HK-2 (cell line): Measurements from ENCODE around the gene TAF11L5.
"Not testable (repeated sequence)": the region's sequence is repeated elsewhere in the genome, so short reads cannot be mapped to it uniquely, and the experiment has no call there.

Experiments
- DNase-seq: peaks from one replicate; pipeline ENCODE4 v3.0.0-alpha.2; 2018; ENCODE audit not compliant: unreplicated experiment

TAF11L5 gene

DNA sequence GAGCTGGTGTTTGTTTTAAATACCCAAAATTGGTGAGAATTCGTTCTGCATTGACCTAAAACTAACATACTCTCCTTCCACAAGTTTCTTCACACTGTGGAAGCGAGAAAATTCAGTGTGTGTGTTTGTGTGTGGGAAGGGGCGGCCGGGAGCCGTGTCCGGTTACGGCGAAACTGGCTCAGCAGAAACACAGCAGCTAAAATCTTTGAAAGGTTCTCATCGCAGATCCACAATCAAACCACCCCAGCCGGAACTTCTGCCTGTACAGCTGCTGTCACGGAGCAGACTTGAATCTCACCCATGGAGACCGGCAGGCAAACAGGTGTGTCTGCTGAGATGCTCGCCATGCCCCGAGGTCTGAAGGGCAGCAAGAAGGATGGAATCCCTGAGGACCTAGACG is at the start of gene TAF11L5:
TSS of gene TAF11L5 (plus strand) at position 301 of the 400 bp plus-strand sequence.
- DNase-seq, result not testable (repeated sequence)

DNA sequence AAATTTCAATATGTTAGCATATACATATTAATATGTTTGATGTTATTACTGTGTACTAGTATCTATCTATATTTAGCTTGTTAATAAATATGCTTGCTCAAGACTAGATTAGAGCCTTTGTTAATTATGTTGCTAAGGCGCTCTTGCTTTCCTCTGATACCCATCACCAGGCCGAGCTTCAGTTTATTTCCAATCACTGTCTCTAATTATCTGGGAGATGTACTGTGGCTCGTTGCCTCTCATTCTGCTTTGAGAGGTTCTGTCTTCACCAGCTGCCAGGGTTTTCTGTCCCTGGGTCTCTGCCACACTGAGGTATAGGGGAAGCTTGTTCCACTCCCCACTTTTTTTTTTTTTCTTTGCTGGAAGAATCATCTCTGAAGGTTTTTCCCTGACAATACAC is 48.0 kb upstream of the TAF11L5 start:
- no peak for DNase-seq

DNA sequence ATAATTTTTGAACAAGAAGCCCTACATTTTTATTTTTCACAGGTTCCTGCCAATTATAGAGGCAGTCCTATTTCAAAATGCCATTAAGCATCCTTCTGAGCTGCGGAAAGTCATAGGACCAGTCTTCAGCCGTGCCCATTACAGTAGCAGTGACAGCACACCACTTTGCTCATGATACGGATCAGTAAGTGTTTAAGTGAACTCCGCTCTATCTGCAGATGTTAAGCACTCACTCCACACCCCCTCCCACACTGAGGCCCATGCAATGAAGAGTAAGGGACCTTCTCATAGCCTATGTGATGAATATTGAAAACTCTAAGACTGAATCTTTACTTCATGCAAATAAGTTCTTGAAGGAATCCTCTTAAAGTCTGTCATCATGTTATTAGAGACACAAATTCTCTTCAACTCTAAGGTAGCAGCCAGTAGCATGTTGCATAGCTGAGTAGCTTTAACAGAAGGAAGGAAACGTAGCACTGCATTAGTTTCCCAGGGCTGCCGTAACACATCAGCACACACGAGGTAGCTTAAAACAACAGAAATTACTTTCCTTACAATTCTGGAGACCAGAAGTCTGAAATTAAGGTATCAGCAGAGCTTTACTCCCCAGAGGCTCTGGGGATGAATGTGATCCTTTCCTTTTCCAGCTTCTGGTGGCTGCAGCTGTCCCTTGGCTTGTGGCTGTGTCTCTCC is 47.3 kb upstream of the TAF11L5 start:
- no peak for DNase-seq

DNA sequence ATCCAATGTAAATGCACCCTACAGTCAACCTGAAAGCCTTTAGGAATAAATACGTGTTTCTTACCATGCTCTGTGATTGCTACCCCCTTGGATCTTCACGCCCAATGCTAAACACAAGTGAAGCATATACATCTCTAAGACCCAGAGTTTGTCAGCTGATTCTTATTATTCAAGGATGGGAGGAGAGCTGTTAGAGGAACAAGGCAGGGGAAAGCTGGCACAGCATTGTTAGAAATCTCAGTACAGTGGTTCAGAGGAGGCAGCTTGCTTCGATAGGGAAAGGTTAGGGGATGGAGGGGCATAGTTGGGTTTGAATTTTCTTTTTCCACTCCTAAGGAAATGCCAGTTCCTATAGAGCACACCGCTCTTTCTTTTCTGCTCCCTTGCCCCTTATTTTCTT is 43.7 kb upstream of the TAF11L5 start:
- no peak for DNase-seq

DNA sequence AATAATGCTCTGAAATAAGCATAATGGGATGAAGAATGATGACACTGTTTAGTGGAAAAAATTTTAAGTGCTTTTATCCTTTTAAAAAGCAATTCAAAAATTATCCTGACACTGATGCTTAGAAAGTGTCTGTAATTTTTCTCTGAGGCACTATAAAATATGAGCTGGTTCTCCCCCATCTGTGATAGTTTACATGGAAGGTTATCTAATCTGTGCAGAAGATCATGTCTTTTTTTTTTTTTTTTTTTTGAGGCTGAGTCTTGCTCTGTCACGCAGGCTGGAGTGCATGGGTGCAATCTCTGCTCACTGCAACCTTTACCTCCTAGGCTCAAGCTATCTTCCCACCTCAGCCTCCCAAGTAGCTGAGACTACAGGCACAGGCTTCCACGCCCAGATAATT is 42.2 kb upstream of the TAF11L5 start:
- no peak for DNase-seq

DNA sequence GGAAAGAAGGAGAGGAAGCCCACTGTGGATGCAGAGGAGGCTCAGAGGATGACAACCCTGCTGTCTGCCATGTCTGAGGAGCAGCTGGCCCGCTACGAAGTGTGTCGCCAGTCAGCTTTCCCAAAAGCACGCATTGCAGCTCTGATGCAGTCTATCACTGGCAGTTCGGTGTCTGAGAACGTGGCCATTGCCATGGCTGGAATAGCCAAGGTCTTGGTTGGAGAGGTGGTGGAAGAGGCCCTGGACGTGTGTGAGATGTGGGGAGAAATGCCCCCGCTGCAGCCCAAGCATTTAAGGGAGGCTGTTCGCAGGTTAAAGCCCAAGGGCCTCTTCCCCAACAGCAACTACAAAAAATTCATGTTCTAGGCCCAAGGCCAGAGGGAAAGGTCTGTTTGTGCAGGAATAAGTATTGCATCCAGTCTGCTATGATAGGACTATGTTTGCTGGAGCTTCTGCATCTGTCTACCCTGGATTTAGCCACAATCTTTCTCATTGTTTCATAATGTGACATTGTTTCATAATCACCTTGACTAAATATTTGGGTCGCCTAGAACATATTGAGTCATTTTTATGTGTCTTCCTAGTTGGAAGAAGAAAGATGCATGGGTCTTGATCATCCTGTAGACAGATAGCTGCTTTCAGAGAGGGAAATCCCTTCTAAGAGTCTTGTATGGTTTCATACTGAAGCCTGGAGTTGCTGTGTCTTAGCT is 38.4 kb upstream of the TAF11L5 start:
- DNase-seq, result not testable (repeated sequence)

DNA sequence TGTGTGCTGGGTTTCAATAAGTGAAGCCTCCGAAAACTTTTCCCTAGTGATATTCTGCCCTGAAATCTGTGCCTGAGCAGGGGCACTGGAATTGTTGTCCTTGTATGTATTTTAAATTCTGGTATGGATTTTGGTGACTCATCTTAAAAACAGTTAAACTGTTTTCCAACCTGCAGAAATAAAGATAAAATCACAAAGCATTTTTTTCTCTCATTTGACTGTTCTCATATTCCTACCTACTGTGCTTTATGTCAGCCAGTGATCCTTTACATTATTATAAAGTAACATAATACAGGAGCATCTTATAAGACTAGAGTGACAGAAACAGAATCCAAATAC is 37.9 kb upstream of the TAF11L5 start:
- DNase-seq, result no peak

DNA sequence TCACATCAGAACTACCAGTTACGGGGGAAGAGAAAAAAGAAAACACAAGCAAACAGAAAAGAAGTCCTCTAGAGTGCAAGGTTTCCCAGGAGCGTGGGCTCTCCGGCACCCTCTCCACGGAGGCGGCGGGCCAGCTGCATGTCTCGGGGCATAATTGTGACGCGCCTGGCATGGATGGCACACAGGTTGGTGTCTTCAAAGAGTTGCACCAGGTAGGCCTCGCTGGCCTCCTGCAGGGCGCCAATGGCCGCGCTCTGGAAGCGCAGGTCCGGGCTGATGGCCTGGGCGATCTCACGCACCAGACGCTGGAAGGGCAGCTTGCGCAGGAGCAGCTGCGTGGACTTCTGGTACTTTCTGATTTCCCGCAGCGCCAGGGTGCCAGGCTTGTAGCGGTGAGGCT is 33.8 kb upstream of the TAF11L5 start:
- DNase-seq, result not testable (repeated sequence)

DNA sequence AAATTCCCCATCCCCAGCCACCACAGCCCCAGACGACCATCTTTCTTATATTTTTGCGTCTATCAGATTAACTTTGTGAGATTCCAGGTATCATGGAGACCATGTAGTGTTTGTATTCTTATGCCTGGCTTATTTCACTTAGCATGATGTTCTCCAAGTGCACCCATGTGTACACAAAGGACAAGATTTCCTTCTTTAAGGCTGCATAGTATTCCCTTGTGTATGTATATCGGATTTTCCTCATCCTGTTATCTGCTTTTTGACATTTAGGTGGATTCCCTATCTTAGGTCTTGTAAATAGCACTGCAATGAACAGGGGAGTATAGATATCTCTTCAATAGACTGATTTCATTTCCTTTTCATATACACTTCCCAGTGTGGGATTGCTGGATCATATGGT is 32.3 kb upstream of the TAF11L5 start:
- no peak for DNase-seq

DNA sequence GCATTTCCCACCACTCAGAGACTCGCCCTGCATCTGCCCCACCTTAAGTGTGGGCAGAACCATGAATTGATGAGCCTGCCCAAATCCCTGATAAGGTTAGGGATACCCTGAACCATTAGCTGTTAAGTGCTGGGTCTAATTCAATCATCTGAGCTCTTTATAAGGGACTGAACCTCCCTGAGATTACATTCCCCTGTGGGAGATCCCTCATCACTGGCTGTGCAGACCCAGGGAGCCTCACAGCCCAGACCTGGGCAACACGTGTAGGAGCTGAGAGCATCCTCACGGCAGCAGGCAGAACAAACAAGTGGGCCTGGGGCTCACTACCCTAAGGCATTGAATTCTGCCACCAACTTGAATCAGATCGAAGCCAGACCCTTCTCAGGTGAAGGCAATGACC is 27.6 kb upstream of the TAF11L5 start:
- no peak for DNase-seq

DNA sequence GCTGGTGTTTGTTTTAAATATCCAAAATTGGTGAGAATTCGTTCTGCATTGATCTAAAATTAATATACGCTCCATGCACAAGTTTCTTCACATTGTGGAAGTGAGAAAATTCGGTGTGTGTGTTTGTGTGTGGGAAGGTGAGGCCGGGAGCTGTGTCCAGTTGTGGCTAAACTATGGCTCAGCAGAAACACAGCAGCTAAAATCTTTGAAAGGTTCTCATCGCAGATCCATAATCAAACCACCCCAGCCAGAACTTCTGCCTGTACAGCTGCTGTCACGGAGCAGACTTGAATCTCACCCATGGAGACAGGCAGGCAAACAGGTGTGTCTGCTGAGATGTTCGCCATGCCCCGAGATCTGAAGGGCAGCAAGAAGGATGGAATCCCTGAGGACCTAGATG is 27.1 kb upstream of the TAF11L5 start, which contains the start of gene TAF11L2:
TSS of gene TAF11L2 (plus strand) at position 301 of the 400 bp plus-strand sequence.
- DNase-seq, result not testable (repeated sequence)

DNA sequence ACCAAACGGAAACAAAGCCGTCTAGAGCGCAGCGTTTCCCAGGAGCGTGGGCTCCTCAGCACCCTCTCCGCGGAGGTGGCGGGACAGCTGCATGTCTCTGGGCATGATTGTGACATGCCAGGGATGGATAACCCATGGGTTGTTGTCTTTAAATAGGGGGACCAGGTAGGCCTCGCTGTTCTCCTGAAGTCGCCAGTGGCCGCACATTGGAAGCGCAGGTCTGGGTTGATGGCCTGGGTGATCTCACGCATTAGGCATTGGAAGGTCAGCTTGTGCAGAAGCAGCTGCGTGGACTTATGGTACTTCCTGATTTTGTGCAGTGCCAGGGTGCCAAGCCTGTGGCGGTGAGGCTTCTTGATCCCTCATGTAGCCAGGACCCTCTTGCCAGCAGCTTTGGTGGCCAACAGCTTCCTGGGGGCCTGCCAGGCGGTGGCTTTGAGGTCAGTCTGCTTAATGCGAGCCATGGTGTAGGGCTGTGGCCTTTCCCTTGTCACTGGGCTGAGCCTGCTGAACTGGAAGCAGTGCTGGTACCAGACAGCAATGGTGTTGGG is 13.2 kb upstream of the TAF11L5 start:
- no peak for DNase-seq

DNA sequence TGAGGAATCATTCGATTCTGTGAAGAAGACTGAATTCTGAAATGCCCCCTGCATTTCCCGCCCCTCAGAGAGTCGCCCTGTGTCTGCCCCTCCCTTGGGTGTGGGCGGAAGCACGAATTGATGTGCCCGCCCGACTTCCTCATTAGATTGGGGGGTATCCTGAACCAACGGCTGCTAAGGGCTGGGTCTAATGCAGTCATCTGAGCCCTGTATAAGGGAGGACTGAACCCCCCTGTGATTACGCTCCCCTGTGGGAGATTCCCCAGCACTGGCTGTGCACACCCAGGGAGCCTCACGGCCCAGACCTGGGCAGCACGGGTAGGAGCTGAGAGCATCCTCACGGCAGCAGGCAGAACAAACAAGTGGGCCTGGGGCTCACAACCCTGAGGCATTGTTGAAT is 7.5 kb upstream of the TAF11L5 start:
- DNase-seq, result not testable (repeated sequence)

DNA sequence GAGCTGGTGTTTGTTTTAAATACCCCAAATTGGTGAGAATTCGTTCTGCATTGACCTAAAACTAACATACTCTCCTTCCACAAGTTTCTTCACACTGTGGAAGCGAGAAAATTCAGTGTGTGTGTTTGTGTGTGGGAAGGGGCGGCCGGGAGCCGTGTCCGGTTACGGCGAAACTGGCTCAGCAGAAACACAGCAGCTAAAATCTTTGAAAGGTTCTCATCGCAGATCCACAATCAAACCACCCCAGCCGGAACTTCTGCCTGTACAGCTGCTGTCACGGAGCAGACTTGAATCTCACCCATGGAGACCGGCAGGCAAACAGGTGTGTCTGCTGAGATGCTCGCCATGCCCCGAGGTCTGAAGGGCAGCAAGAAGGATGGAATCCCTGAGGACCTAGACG is 7.0 kb upstream of the TAF11L5 start, which contains the start of gene TAF11L3:
TSS of gene TAF11L3 (plus strand) at position 301 of the 400 bp plus-strand sequence.
- DNase-seq, result not testable (repeated sequence)

DNA sequence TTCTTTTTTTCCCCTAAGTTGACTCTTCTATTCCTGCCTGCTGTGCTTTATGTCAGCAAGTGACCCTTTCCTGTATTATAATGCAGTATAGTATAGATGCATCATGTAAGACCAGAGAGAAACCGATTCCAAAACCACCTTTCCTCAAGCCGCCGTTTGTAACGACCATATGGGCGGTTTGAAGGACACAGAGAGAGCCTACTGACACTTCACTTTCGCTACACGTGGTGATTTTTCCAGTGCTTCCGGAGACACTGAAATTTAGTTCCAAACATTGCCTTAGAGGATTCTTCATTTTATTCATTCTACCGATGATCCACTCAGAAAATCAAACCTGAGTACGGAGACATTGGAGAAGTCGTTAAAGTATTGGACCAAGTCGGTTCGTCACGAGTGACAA is 5.5 kb upstream of the TAF11L5 start:
- not testable (repeated sequence) for DNase-seq

DNA sequence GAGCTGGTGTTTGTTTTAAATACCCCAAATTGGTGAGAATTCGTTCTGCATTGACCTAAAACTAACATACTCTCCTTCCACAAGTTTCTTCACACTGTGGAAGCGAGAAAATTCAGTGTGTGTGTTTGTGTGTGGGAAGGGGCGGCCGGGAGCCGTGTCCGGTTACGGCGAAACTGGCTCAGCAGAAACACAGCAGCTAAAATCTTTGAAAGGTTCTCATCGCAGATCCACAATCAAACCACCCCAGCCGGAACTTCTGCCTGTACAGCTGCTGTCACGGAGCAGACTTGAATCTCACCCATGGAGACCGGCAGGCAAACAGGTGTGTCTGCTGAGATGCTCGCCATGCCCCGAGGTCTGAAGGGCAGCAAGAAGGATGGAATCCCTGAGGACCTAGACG is 3.5 kb upstream of the TAF11L5 start, which contains the start of gene TAF11L4:
TSS of gene TAF11L4 (plus strand) at position 301 of the 400 bp plus-strand sequence.
- DNase-seq, result not testable (repeated sequence)

DNA sequence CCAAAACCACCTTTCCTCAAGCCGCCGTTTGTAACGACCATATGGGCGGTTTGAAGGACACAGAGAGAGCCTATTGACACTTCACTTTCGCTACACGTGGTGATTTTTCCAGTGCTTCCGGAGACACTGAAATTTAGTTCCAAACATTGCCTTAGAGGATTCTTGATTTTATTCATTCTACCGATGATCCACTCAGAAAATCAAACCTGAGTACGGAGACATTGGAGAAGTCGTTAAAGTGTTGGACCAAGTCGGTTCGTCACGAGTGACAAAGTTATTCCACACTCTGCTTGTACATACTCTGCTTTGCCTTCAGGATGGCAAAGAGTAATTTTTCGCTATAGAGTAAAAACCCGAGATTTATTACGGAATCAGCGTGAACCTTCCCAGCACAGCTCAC is 1.5 kb downstream of the TAF11L5 start:
- DNase-seq, result not testable (repeated sequence)

DNA sequence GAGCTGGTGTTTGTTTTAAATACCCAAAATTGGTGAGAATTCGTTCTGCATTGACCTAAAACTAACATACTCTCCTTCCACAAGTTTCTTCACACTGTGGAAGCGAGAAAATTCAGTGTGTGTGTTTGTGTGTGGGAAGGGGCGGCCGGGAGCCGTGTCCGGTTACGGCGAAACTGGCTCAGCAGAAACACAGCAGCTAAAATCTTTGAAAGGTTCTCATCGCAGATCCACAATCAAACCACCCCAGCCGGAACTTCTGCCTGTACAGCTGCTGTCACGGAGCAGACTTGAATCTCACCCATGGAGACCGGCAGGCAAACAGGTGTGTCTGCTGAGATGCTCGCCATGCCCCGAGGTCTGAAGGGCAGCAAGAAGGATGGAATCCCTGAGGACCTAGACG is 3.3 kb downstream of the TAF11L5 start, which contains the start of gene TAF11L6:
TSS of gene TAF11L6 (plus strand) at position 301 of the 400 bp plus-strand sequence.
- not testable (repeated sequence) for DNase-seq
